ENCODE measurements around the gene CHML.

The CHML gene

DNA sequence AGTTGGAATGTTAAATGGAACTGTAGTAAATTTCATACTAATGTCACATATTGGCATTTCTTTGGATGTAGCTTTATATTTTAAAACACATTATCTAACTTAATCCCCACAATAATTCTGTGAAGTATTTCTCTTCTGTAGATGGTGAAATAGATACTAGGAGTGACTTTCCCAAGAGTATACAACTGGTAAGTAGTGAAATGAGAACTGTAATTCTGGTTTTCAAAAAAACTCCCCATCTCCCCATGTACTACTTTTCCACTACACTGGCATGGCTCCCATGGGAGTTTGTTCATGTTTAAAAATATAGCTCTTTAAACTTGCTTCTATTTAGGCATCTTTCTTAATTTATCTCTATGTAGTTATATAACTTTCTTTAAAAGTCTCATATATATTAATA lies 10.2 kb downstream of the CHML start:
- H4K20me1 ChIP-seq (ENCODE audit: insufficient read depth, low read length): peaks cover 3% of the 10 kb centered on the region; the same call in 1 of the 2 replicates
- H3K36me3 ChIP-seq (ENCODE audit: insufficient read depth, low read length): peaks cover 29% of the 10 kb centered on the region
- peaks cover 11% of the 10 kb centered on the region for H3K79me2 ChIP-seq (ENCODE audit: insufficient read depth, low read length)
- H2AFZ ChIP-seq (ENCODE audit: low read depth, low read length): no peak overlapping the region
- no peak overlapping the region for H3K27ac ChIP-seq (ENCODE audit: low read length)
- no peaks in the 10 kb centered on the region for H3K9me3 ChIP-seq (ENCODE audit: insufficient read depth, low read length, severe bottlenecking)
- no peaks in the 10 kb centered on the region for H3K27me3 ChIP-seq (ENCODE audit: insufficient read depth, low read length, poor library complexity)
- H3K4me1 ChIP-seq (ENCODE audit: insufficient read depth, low read length): 0 out of 2 replicates have a peak, but pooled peaks cover 6% of the 10 kb centered on the region
- no peak for TF ChIP-seq EZH2 (IDR thresholded peaks at IDR 0.05; ENCODE audit: borderline replicate concordance, low read depth, low read length, severe bottlenecking)
- TF ChIP-seq, protein P1, sequence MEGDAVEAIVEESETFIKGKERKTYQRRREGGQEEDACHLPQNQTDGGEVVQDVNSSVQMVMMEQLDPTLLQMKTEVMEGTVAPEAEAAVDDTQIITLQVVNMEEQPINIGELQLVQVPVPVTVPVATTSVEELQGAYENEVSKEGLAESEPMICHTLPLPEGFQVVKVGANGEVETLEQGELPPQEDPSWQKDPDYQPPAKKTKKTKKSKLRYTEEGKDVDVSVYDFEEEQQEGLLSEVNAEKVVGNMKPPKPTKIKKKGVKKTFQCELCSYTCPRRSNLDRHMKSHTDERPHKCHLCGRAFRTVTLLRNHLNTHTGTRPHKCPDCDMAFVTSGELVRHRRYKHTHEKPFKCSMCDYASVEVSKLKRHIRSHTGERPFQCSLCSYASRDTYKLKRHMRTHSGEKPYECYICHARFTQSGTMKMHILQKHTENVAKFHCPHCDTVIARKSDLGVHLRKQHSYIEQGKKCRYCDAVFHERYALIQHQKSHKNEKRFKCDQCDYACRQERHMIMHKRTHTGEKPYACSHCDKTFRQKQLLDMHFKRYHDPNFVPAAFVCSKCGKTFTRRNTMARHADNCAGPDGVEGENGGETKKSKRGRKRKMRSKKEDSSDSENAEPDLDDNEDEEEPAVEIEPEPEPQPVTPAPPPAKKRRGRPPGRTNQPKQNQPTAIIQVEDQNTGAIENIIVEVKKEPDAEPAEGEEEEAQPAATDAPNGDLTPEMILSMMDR (IDR thresholded peaks at IDR 0.05; ENCODE audit: borderline replicate concordance, extremely low read depth, low read length, poor library complexity, severe bottlenecking): no peak
- DNase-seq: no peak
- no peak overlapping the region for H3K4me3 ChIP-seq (ENCODE audit: low read depth in 1 of 2, low read length in 2 of 2)
- H3K4me2 ChIP-seq (ENCODE audit: insufficient read depth, low read length): no peak overlapping the region
- H3K9ac ChIP-seq (ENCODE audit: low read depth, low read length): no peak overlapping the region
- ATAC-seq (ENCODE audit: insufficient read depth, low read depth): no peak

DNA sequence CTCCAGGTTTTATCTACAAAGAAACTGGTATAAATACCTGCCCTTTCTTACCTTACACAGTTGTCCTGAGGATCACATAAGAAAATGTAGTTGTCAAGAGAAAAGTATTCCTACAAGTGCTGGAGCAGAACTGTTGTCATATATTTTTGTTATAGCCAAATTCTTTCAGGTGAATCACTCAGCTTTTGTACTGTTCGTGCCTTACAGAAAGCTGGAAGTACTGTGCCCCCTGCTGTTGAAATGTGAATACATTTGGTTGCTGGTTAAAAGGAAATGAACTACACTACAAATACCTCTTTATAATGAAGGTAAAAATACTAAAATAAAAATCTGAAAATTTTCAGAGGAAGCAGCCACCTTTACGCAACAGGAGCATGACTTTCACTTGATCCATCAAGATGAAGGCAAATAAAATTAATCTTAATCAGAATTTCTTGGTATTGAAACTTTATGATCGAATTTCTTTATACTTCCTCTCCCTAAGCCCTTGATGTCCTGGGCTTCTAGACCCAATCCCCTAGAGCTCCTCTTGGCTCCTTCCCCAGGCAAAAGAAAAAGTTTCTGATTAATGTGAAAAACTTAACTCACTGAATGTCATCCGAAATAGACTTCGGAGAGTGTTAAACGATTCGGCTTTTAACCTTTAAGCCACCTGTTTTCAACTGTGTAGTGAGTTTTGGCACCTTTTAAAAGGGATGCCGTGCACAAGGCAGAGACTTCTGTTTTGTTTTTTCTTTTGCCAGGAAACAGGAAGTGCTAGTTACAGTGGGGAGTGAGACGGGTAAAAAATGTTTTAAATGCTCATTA lies 12.5 kb downstream of the CHML start:
- peaks cover 3% of the 10 kb centered on the region; the same call in 1 of the 2 replicates for H4K20me1 ChIP-seq (ENCODE audit: insufficient read depth, low read length)
- TF ChIP-seq, protein P1 (IDR thresholded peaks at IDR 0.05; ENCODE audit: borderline replicate concordance, extremely low read depth, low read length, poor library complexity, severe bottlenecking): peak; percentile 56
- no peak for TF ChIP-seq EZH2 (IDR thresholded peaks at IDR 0.05; ENCODE audit: borderline replicate concordance, low read depth, low read length, severe bottlenecking)
- 0 out of 2 replicates have a peak, but pooled peaks cover 12% of the 10 kb centered on the region for H3K36me3 ChIP-seq (ENCODE audit: insufficient read depth, low read length)
- DNase-seq: peak; percentile 13
- no peak overlapping the region for H3K27ac ChIP-seq (ENCODE audit: low read length)
- no peaks in the 10 kb centered on the region for H3K79me2 ChIP-seq (ENCODE audit: insufficient read depth, low read length)
- H3K9ac ChIP-seq (ENCODE audit: low read depth, low read length): no peak overlapping the region
- H3K4me2 ChIP-seq (ENCODE audit: insufficient read depth, low read length): no peak overlapping the region
- no peak overlapping the region for H3K4me3 ChIP-seq (ENCODE audit: low read depth in 1 of 2, low read length in 2 of 2)
- 0 out of 2 replicates have a peak, but pooled peaks cover 6% of the 10 kb centered on the region for H3K4me1 ChIP-seq (ENCODE audit: insufficient read depth, low read length)
- ATAC-seq (ENCODE audit: insufficient read depth, low read depth): peak; percentile 71
- H3K27me3 ChIP-seq (ENCODE audit: insufficient read depth, low read length, poor library complexity): no peaks in the 10 kb centered on the region
- H2AFZ ChIP-seq (ENCODE audit: low read depth, low read length): no peak overlapping the region
- H3K9me3 ChIP-seq (ENCODE audit: insufficient read depth, low read length, severe bottlenecking): no peaks in the 10 kb centered on the region

DNA sequence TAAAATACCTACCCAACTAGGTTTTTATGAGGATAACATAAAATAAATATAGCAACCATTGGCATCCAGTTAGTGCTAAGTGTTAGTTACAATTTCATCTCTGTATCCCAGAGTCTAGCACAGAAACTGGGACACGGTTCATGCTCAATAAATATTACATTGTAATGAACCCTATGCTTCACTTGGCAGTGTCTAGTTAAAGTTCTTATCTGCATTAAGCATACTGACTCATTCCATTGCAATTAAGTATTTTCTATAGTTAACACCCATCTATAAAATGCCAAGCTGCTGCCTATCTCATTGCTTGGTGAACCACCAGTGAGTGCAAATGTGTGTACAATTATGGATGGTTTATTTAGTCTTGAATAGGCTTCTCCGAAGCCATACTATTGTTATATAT lies 15.2 kb downstream of the CHML start:
- H3K27ac ChIP-seq (ENCODE audit: low read length): no peak overlapping the region
- no peak overlapping the region for H3K4me2 ChIP-seq (ENCODE audit: insufficient read depth, low read length)
- TF ChIP-seq EZH2 (IDR thresholded peaks at IDR 0.05; ENCODE audit: borderline replicate concordance, low read depth, low read length, severe bottlenecking): no peak
- TF ChIP-seq, protein P1 (IDR thresholded peaks at IDR 0.05; ENCODE audit: borderline replicate concordance, extremely low read depth, low read length, poor library complexity, severe bottlenecking): no peak
- H3K27me3 ChIP-seq (ENCODE audit: insufficient read depth, low read length, poor library complexity): no peaks in the 10 kb centered on the region
- no peak overlapping the region for H2AFZ ChIP-seq (ENCODE audit: low read depth, low read length)
- H3K9ac ChIP-seq (ENCODE audit: low read depth, low read length): no peak overlapping the region
- 0 out of 2 replicates have a peak, but pooled peaks cover 5% of the 10 kb centered on the region for H3K36me3 ChIP-seq (ENCODE audit: insufficient read depth, low read length)
- no peaks in the 10 kb centered on the region for H3K79me2 ChIP-seq (ENCODE audit: insufficient read depth, low read length)
- no peak for DNase-seq
- H4K20me1 ChIP-seq (ENCODE audit: insufficient read depth, low read length): no peaks in the 10 kb centered on the region; the same call in 1 of the 2 replicates
- no peaks in the 10 kb centered on the region for H3K9me3 ChIP-seq (ENCODE audit: insufficient read depth, low read length, severe bottlenecking)
- no peak for ATAC-seq (ENCODE audit: insufficient read depth, low read depth)
- 0 out of 2 replicates have a peak, but pooled peaks cover 6% of the 10 kb centered on the region for H3K4me1 ChIP-seq (ENCODE audit: insufficient read depth, low read length)
- no peak overlapping the region for H3K4me3 ChIP-seq (ENCODE audit: low read depth in 1 of 2, low read length in 2 of 2)

Measured in DND-41 (cell line).